PC-3 (cell line): ENCODE data around the gene SYCN. TPM values are rescaled to one million over a fixed set of nuclear protein-coding genes. Genes with fewer than 3 reads are reported as not detected.

Source experiments
- ATAC-seq: fragments of 200-7000 bp; cut with Tn5 transposase; 2 replicates; pipeline ENCODE4 v1.9.1; 2020; ENCODE audit warnings: mild to moderate bottlenecking, moderate library complexity
- BruUV-seq: library from RNA; stranded (reverse); fragments of 400-500 nt; replicated peaks from 2 replicates; lab custom pipeline; 2021; lab: Mats Ljungman, UMichigan
- CTCF ChIA-PET: fragments of 300-600 bp; sonication (Branson Sonifier 250); formaldehyde crosslinking; loops from one replicate; lab custom pipeline; 2022; ENCODE audit warnings: antibody characterized with exemption; lab: Charles Lee
- POLR2A ChIA-PET: fragments of 300-600 bp; sonication (Branson Sonifier 250); formaldehyde crosslinking; loops from one replicate; lab custom pipeline; 2022; ENCODE audit warnings: antibody characterized with exemption; ENCODE audit not compliant: unreplicated experiment; lab: Charles Lee
- DNase-seq: peaks from one replicate; pipeline ENCODE4 v3.0.0-alpha.2; 2015
- H2AFZ ChIP-seq: fragments of 300-600 bp; sonication (generic); 2 replicates; pipeline ENCODE4 v1.6.0; 2016; ENCODE audit warnings: antibody characterized with exemption, low read length
- H3F3A ChIP-seq: fragments of 300-600 bp; sonication (generic); one replicate; pipeline ENCODE4 v1.6.0; 2017; ENCODE audit warnings: antibody characterized with exemption, low read length, control low read depth, mild to moderate bottlenecking; ENCODE audit not compliant: unreplicated experiment
- H3K27ac ChIP-seq: fragments of 300-600 bp; sonication (generic); 2 replicates; pipeline ENCODE4 v1.5.1; 2016; ENCODE audit warnings: mild to moderate bottlenecking, low read length
- H3K27me3 ChIP-seq: fragments of 300-600 bp; sonication (generic); 2 replicates; pipeline ENCODE4 v1.6.1; 2016; ENCODE audit warnings: low read length, mixed read lengths
- H3K36me3 ChIP-seq: fragments of 300-600 bp; sonication (generic); 2 replicates; pipeline ENCODE4 v1.6.1; 2016; ENCODE audit warnings: low read depth, mixed run types, low read length, mixed read lengths
- H3K4me1 ChIP-seq: fragments of 300-600 bp; sonication (generic); 2 replicates; pipeline ENCODE4 v1.5.1; 2016; ENCODE audit warnings: low read length; ENCODE audit not compliant: insufficient read depth
- H3K4me2 ChIP-seq: fragments of 300-600 bp; sonication (generic); 2 replicates; pipeline ENCODE4 v1.6.0; 2016; ENCODE audit warnings: low read length
- H3K4me3 ChIP-seq: fragments of 300-600 bp; sonication (generic); 2 replicates; pipeline ENCODE4 v1.5.1; 2016; ENCODE audit warnings: mild to moderate bottlenecking, low read length, mixed read lengths
- H3K79me2 ChIP-seq: fragments of 300-600 bp; sonication (generic); 2 replicates; pipeline ENCODE4 v1.6.1; 2017; ENCODE audit warnings: low read length, mixed read lengths
- H3K9ac ChIP-seq: fragments of 300-600 bp; sonication (generic); 2 replicates; pipeline ENCODE4 v1.6.0; 2016; ENCODE audit warnings: mild to moderate bottlenecking, low read length
- H3K9me2 ChIP-seq: fragments of 300-600 bp; sonication (generic); replicated peaks from 2 replicates; pipeline ENCODE4 v1.6.1; 2016; ENCODE audit warnings: mixed run types, low read length, mixed read lengths
- H3K9me3 ChIP-seq: fragments of 300-600 bp; sonication (generic); 2 replicates; pipeline ENCODE4 v1.6.1; 2016; ENCODE audit warnings: low read length, mixed read lengths
- H4K20me1 ChIP-seq: fragments of 300-600 bp; sonication (generic); 2 replicates; pipeline ENCODE4 v1.6.1; 2016; ENCODE audit warnings: low read length, mixed read lengths
- CTCF ChIP-seq: fragments of 300-600 bp; sonication (generic); conservative IDR thresholded peaks from 2 replicates; pipeline ENCODE4 v1.5.1; 2017; ENCODE audit warnings: antibody characterized with exemption, low read depth, mild to moderate bottlenecking, low read length
- EZH2 ChIP-seq: fragments of 300-600 bp; sonication (generic); IDR thresholded peaks from one replicate; pipeline ENCODE4 v1.6.1; 2017; ENCODE audit warnings: antibody characterized with exemption, mild to moderate bottlenecking, low read length; ENCODE audit not compliant: unreplicated experiment
- EZH2phosphoT487 ChIP-seq: fragments of 300-600 bp; sonication (generic); IDR thresholded peaks from 2 replicates; pipeline ENCODE4 v1.6.1; 2018; ENCODE audit warnings: mild to moderate bottlenecking, antibody characterized with exemption, low read length, borderline replicate concordance
- intact Hi-C: fragments of 100-400 bp; cut with micrococcal nuclease; formaldehyde crosslinking; loops from 2 replicates; pipeline ENCODE4 v1.9.0; 2023
- total RNA-seq: library from RNA; depleted of rRNA; stranded (reverse); fragments of >200 nt; gene quantifications from 2 replicates; pipeline ENCODE4 v1.2.3, GENCODE V29; 2014

The SYCN gene
- total RNA-seq, 1 experiment from 2014 or later = not detected

GRCh38 chr19:39208175-39208795 is 4.2 kb upstream of the SYCN start:
- Histone ChIP-seq H3K4me2 (no peak overlapping the region), H3K27ac (no peak overlapping the region), H3K36me3 (no peaks in the 10 kb centered on the region; the same call in 1 of the 2 replicates), H4K20me1 (no peaks in the 10 kb centered on the region), H2AFZ (no peak overlapping the region), H3K9me3 (no peaks in the 10 kb centered on the region), H3F3A (no peaks in the 10 kb centered on the region), H3K4me1 (no peaks in the 10 kb centered on the region), H3K27me3 (no peaks in the 10 kb centered on the region), H3K79me2 (no peaks in the 10 kb centered on the region), H3K9ac (no peak overlapping the region), H3K4me3 (no peak overlapping the region), H3K9me2 (no peaks in the 10 kb centered on the region)
- intact Hi-C loops = no loop called here
- ChIA-PET CTCF (no interaction called here), POLR2A (no interaction called here)
- TF ChIP-seq CTCF = no peak
- no peak for TF ChIP-seq EZH2phosphoT487
- TF ChIP-seq EZH2 = no peak
- no TSS peak for BruUV-seq
- no peak for ATAC-seq
- DNase-seq = no peak

- no peak for DNase-seq
- POLR2A ChIA-PET = no interaction called here
- Histone ChIP-seq H3K9me3 (no peaks in the 10 kb centered on the region), H3K4me2 (no peak overlapping the region), H4K20me1 (no peaks in the 10 kb centered on the region), H3K9me2 (no peaks in the 10 kb centered on the region), H3K4me1 (no peaks in the 10 kb centered on the region), H2AFZ (no peak overlapping the region), H3K4me3 (no peak overlapping the region), H3K36me3 (no peaks in the 10 kb centered on the region; the same call in 1 of the 2 replicates), H3K79me2 (no peaks in the 10 kb centered on the region), H3K27me3 (no peaks in the 10 kb centered on the region), H3K27ac (no peak overlapping the region), H3K9ac (no peak overlapping the region), H3F3A (no peaks in the 10 kb centered on the region)
- TF ChIP-seq EZH2 = no peak
- no peak for TF ChIP-seq CTCF
- no peak for TF ChIP-seq EZH2phosphoT487
- no TSS peak for BruUV-seq
- CTCF ChIA-PET = no interaction called here
- no peak for ATAC-seq
- intact Hi-C loops = no loop called here
Observed at GRCh38 chr19:39207293-39207836, 3.3 kb upstream of the SYCN start.

- H3K36me3 ChIP-seq = no peaks in the 10 kb centered on the region
- no peak overlapping the region for H3K9ac ChIP-seq
- H3K27ac ChIP-seq = no peak overlapping the region
- H3K4me3 ChIP-seq = no peak overlapping the region
- DNase-seq (no peak), ATAC-seq (no peak)
- H4K20me1 ChIP-seq = no peaks in the 10 kb centered on the region
- no TSS peak for BruUV-seq
- intact Hi-C loops = no loop called here
- H3K4me1 ChIP-seq = no peaks in the 10 kb centered on the region
- H3K79me2 ChIP-seq = no peaks in the 10 kb centered on the region
- POLR2A ChIA-PET = no interaction called here
- no peak for TF ChIP-seq EZH2
- no peak for TF ChIP-seq EZH2phosphoT487
- TF ChIP-seq CTCF = no peak
- no peaks in the 10 kb centered on the region for H3K9me3 ChIP-seq
- H3K4me2 ChIP-seq = no peak overlapping the region
- H2AFZ ChIP-seq = no peak overlapping the region
- H3F3A ChIP-seq = no peaks in the 10 kb centered on the region
- no peaks in the 10 kb centered on the region for H3K27me3 ChIP-seq
- CTCF ChIA-PET = no interaction called here
- no peaks in the 10 kb centered on the region for H3K9me2 ChIP-seq
Observed at GRCh38 chr19:39206122-39206521, 2.1 kb upstream of the SYCN start.
